ENCODE results near the gene ELMO1. TPM values are rescaled to one million over a fixed set of nuclear protein-coding genes. Genes with fewer than 3 reads are reported as not detected.

ELMO1 gene
- total and polyA plus RNA-seq, 2 donors from 2014 or later, result 6.0 to 35.4 TPM

DNA sequence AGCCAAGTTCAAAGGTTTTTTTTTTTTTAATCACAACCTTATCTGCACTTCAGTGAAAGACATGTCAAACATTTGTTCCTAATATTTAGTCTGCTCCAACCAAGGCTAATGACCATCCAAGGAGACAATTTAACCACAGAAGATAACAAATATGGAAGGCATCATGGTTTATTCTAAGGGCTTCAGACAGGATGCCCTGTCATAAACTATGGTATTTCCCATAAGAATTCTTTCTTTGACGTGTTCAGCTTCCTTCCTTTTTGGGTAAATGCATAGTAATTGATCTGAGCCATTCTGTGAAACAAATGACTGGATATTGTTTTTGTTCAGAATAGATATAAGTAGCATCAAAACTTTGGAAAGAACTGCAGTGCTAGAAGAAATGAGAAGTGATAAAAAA is 397.9 kb downstream of the ELMO1 start:
- Histone ChIP-seq H3K4me3 (ENCODE audit: low read length in 3 of 3) (no peak overlapping the region), H3K27me3 (ENCODE audit: control insufficient read depth, insufficient read depth, low read length) (no peaks in the 10 kb centered on the region), H3K27ac (ENCODE audit: low read depth in 2 of 2, low read length in 2 of 2) (no peak overlapping the region), H3K4me1 (ENCODE audit: control insufficient read depth in 2 of 3, insufficient read depth in 2 of 3, low read depth in 1 of 3, low read length in 3 of 3) (no peaks in the 10 kb centered on the region), H3K9me3 (ENCODE audit: control insufficient read depth in 2 of 3, insufficient read depth in 1 of 3, low read length in 3 of 3) (no peaks in the 10 kb centered on the region), H3K9ac (ENCODE audit: low read length in 3 of 3) (no peak overlapping the region), H3K36me3 (ENCODE audit: control insufficient read depth in 2 of 3, insufficient read depth in 3 of 3, low read length in 3 of 3) (no peaks in the 10 kb centered on the region)
- TF ChIP-seq, protein P1, sequence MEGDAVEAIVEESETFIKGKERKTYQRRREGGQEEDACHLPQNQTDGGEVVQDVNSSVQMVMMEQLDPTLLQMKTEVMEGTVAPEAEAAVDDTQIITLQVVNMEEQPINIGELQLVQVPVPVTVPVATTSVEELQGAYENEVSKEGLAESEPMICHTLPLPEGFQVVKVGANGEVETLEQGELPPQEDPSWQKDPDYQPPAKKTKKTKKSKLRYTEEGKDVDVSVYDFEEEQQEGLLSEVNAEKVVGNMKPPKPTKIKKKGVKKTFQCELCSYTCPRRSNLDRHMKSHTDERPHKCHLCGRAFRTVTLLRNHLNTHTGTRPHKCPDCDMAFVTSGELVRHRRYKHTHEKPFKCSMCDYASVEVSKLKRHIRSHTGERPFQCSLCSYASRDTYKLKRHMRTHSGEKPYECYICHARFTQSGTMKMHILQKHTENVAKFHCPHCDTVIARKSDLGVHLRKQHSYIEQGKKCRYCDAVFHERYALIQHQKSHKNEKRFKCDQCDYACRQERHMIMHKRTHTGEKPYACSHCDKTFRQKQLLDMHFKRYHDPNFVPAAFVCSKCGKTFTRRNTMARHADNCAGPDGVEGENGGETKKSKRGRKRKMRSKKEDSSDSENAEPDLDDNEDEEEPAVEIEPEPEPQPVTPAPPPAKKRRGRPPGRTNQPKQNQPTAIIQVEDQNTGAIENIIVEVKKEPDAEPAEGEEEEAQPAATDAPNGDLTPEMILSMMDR (IDR thresholded peaks at IDR 0.05; ENCODE audit: borderline replicate concordance, extremely low read depth, insufficient read depth), result no peak
- intact Hi-C loops (cut with DNase I), result no loop called here
- DNase-seq, result no peak
- FAIRE-seq, result no peak

DNA sequence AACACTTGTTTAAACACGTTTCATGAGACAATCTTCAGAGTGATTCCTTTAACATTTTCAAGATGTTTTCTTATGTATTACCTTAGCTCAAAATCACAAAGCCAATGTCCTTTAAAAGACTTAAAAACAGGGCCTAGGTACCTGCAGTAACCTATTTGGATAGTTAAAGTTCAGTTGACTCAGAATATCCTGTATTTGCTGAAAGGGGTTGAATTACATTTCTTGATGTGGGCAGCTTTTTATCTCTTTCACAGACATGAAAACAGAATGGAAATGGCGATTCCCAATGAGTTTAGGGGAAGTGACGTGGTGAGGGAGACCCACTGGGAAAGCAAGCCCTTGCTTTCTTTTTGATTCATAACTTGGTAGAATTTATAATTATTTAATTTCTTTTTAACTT is 400.0 kb downstream of the ELMO1 start:
- H3K4me3 ChIP-seq (ENCODE audit: low read length in 3 of 3), result no peak overlapping the region
- no peaks in the 10 kb centered on the region for H3K27me3 ChIP-seq (ENCODE audit: control insufficient read depth, insufficient read depth, low read length)
- H3K27ac ChIP-seq (ENCODE audit: low read depth in 2 of 2, low read length in 2 of 2), result no peak overlapping the region
- H3K4me1 ChIP-seq (ENCODE audit: control insufficient read depth in 2 of 3, insufficient read depth in 2 of 3, low read depth in 1 of 3, low read length in 3 of 3), result no peaks in the 10 kb centered on the region
- intact Hi-C loops (cut with DNase I), result no loop called here
- TF ChIP-seq, protein P1 (IDR thresholded peaks at IDR 0.05; ENCODE audit: borderline replicate concordance, extremely low read depth, insufficient read depth), result no peak
- DNase-seq (no peak), FAIRE-seq (no peak)
- H3K36me3 ChIP-seq (ENCODE audit: control insufficient read depth in 2 of 3, insufficient read depth in 3 of 3, low read length in 3 of 3), result no peaks in the 10 kb centered on the region
- H3K9ac ChIP-seq (ENCODE audit: low read length in 3 of 3), result no peak overlapping the region
- H3K9me3 ChIP-seq (ENCODE audit: control insufficient read depth in 2 of 3, insufficient read depth in 1 of 3, low read length in 3 of 3), result no peaks in the 10 kb centered on the region

- intact Hi-C loops (cut with DNase I), result no loop called here
- Histone ChIP-seq H3K9me3 (ENCODE audit: control insufficient read depth in 2 of 3, insufficient read depth in 1 of 3, low read length in 3 of 3) (no peaks in the 10 kb centered on the region), H3K27ac (ENCODE audit: low read depth in 2 of 2, low read length in 2 of 2) (no peak overlapping the region), H3K27me3 (ENCODE audit: control insufficient read depth, insufficient read depth, low read length) (no peaks in the 10 kb centered on the region), H3K4me1 (ENCODE audit: control insufficient read depth in 2 of 3, insufficient read depth in 2 of 3, low read depth in 1 of 3, low read length in 3 of 3) (no peaks in the 10 kb centered on the region), H3K4me3 (ENCODE audit: low read length in 3 of 3) (no peak overlapping the region), H3K9ac (ENCODE audit: low read length in 3 of 3) (no peak overlapping the region), H3K36me3 (ENCODE audit: control insufficient read depth in 2 of 3, insufficient read depth in 3 of 3, low read length in 3 of 3) (no peaks in the 10 kb centered on the region)
- FAIRE-seq (no peak), DNase-seq (no peak)
- TF ChIP-seq, protein P1 (IDR thresholded peaks at IDR 0.05; ENCODE audit: borderline replicate concordance, extremely low read depth, insufficient read depth), result no peak
Measured at GRCh38 chr7:37047260-37047659, 401.4 kb downstream of the ELMO1 start.

GRCh38 chr7:37046531-37047079 is 402.1 kb downstream of the ELMO1 start:
- H3K36me3 ChIP-seq (ENCODE audit: control insufficient read depth in 2 of 3, insufficient read depth in 3 of 3, low read length in 3 of 3), result no peaks in the 10 kb centered on the region
- H3K4me1 ChIP-seq (ENCODE audit: control insufficient read depth in 2 of 3, insufficient read depth in 2 of 3, low read depth in 1 of 3, low read length in 3 of 3), result no peaks in the 10 kb centered on the region
- FAIRE-seq (no peak), DNase-seq (no peak)
- intact Hi-C loops (cut with DNase I), result no loop called here
- H3K27ac ChIP-seq (ENCODE audit: low read depth in 2 of 2, low read length in 2 of 2), result no peak overlapping the region
- no peaks in the 10 kb centered on the region for H3K27me3 ChIP-seq (ENCODE audit: control insufficient read depth, insufficient read depth, low read length)
- no peaks in the 10 kb centered on the region for H3K9me3 ChIP-seq (ENCODE audit: control insufficient read depth in 2 of 3, insufficient read depth in 1 of 3, low read length in 3 of 3)
- no peak overlapping the region for H3K9ac ChIP-seq (ENCODE audit: low read length in 3 of 3)
- TF ChIP-seq, protein P1 (IDR thresholded peaks at IDR 0.05; ENCODE audit: borderline replicate concordance, extremely low read depth, insufficient read depth), result no peak
- no peak overlapping the region for H3K4me3 ChIP-seq (ENCODE audit: low read length in 3 of 3)

All from kidney (tissue), 14 donors.